Pancreas (tissue), 10 donors: ENCODE data around the gene APP. TPM values are rescaled to one million over a fixed set of nuclear protein-coding genes. Genes with fewer than 3 reads are reported as not detected.

Experiments
- ATAC-seq, 4 donors: fragments of 200-7000 bp; cut with Tn5 transposase; one replicate each; pipeline versions ENCODE4 v1.8.0 to v1.9.1; 2020; ENCODE audit warnings: mild to moderate bottlenecking in 4 of 4, moderate library complexity in 4 of 4
- DNase-seq, 6 donors: peaks; one replicate each; pipeline ENCODE4 v3.0.0-alpha.2; 2020
- FAIRE-seq: peaks from 2 replicates; lab custom pipeline; 2012; peaks lifted over from hg19 to GRCh38; lab: Jason Lieb, UNC
- H3K27ac ChIP-seq, 4 donors: fragments of 200-600 bp; sonication (generic); 1 replicate in 3 of 4; 2 replicates in 1 of 4; pipeline versions ENCODE4 v1.5.0 to v1.8.0; 2020
- H3K27me3 ChIP-seq, 4 donors: fragments of 200-600 bp; one replicate each; pipeline ENCODE4 v1.8.0; 2021
- H3K36me3 ChIP-seq, 3 donors: fragments of 200-600 bp; sonication (generic) in 1 of 3; one replicate each; pipeline versions ENCODE4 v1.5.0 to v1.8.0; 2020 to 2021
- H3K4me1 ChIP-seq, 3 donors: fragments of 200-600 bp; one replicate each; pipeline ENCODE4 v1.8.0; 2021
- H3K4me3 ChIP-seq, 4 donors: fragments of 200-600 bp; sonication (generic) in 2 of 4; one replicate each; pipeline versions ENCODE4 v1.5.0 to v1.8.0; 2020 to 2021
- H3K9me3 ChIP-seq, 4 donors: fragments of 200-600 bp; one replicate each; pipeline ENCODE4 v1.8.0; 2021
- CTCF ChIP-seq, 4 donors: fragments of 200-600 bp; sonication (generic) in 3 of 4; IDR thresholded peaks; one replicate each; pipeline versions ENCODE4 v1.5.0 to v1.8.0; 2021; ENCODE audit warnings: antibody characterized with exemption in 4 of 4
- WGBS, 2 donors: extraction: QIAGEN DNeasy Blood & Tissue Kit; methylation state at CpG; one replicate each; pipeline ENCODE4 v1.1.7; 2013; 5-methylcytosine and 5-hydroxymethylcytosine counted together
- intact Hi-C, 3 donors: fragments of 100-400 bp; cut with DNase I; formaldehyde crosslinking; loops; one replicate each; pipeline versions ENCODE4 v1.11.1 to v1.14.2; 2022
- polyA plus RNA-seq, 2 donors: library from polyadenylated mRNA; stranded (reverse); fragments of 200-250 nt; gene quantifications; one replicate each; pipeline ENCODE4 v1.2.3, GENCODE V29; 2013
- total RNA-seq, 6 donors: library from RNA; stranded (reverse); fragmentation: NEBNext Ultra II Directional in 4 of 6; extraction: Animal tissue kit (Norgen Biotek cat#: 25700) in 4 of 6; gene quantifications; one replicate each; pipeline versions ENCODE4 v1.2.1 to v1.2.4, GENCODE V29; 2021 to 2023
- donor health status: healthy with polysubstance abuse.
- donor health status: DM: no; HTN: no; CAD: no; lungs with moderate emphysema.
- donor health status: DM: no; HTN: no; CAD: no.
- donor health status: control.
- donor health status: control.
- donor health status: Bipolar disorder and iron deficiency.
- donor health status: DM: yes; HTN: yes; CAD: no.
- donor health status: DM: no; HTN: no; CAD: no.
- donor health status: DM: no; HTN: no; CAD: no.
- donor health status: DM: yes; HTN: yes; CAD: no.

APP gene
- total and polyA plus RNA-seq, 8 donors = 50.7 to 372 (median 165) TPM

DNA sequence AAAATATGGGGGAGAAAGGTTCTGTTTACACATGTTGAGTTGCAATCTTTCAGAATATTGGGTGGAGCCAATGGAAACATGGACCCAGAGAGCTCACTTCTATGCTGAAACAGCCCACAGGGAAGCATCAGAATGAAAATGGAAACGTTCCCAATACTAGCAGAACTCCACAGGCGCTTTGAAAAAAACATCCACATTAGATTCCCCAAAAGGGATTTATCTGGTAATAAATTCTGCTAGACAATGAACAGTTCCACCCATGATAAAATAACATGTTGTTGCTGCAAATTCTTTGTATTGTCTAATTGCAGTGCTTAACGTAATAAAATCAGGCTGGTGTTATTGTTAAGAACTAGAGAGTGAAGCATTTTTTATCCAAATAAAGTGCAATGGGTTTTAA lies 238.8 kb downstream of the APP start:
- Histone ChIP-seq H3K4me1 (peaks cover 4 to 11% (median 6%) of the 10 kb centered on the region in 3 donors), H3K27ac (no peak overlapping the region), H3K36me3 (no peaks in the 10 kb centered on the region), H3K27me3 (no peaks in the 10 kb centered on the region), H3K4me3 (no peak overlapping the region), H3K9me3 (no peaks in the 10 kb centered on the region)
- ATAC-seq (no peak), FAIRE-seq (peak; percentile 45), DNase-seq (no peak)
- no peak for TF ChIP-seq CTCF (IDR thresholded peaks at IDR 0.05)
- intact Hi-C loops = no loop called here
- 80 to 86% methylated on average over 3 of the region's 3 CpGs for WGBS, 2 donors

DNA sequence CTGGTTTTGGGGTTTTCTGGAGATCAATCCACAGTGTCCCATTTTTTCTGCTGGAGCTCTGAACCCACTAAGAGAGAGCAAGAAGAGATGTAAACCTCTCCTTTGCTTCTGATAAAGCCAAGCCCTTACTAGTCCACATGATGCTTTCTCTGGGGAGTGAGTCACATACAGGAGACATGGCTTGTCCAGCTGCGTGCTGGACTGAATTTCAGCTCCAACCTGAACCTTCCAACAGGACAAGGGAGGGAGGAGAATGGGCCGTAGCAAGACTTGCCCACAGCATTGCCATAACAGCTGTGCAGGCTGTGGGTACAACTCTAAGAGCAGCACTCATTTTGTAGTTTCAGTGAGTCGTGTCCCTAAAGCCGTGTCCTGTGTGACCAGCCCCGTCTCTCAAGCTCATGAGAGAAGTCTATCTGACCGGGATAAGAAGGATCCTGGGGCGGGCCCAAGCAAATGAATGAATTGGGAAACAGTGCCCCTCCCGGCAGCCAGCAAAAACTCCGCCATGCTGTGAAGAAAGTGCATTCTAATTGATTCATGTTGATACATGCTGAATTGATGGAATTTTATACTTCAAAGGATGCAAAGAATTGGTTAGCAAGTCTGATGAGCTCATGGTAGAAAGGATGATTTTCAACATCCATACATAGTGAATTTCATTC lies 240.6 kb downstream of the APP start:
- no peak for ATAC-seq
- no peak for DNase-seq
- no peak overlapping the region for H3K27ac ChIP-seq
- no peaks in the 10 kb centered on the region for H3K27me3 ChIP-seq
- WGBS, 2 donors = 93 to 97% methylated on average over 9 of the region's 9 CpGs
- no peak overlapping the region for H3K4me3 ChIP-seq
- no peak for FAIRE-seq
- no peaks in the 10 kb centered on the region for H3K36me3 ChIP-seq
- H3K4me1 ChIP-seq = peaks cover 11 to 16% (median 14%) of the 10 kb centered on the region in 3 donors
- intact Hi-C loops = no loop called here
- TF ChIP-seq CTCF (IDR thresholded peaks at IDR 0.05) = no peak
- no peaks in the 10 kb centered on the region for H3K9me3 ChIP-seq

DNA sequence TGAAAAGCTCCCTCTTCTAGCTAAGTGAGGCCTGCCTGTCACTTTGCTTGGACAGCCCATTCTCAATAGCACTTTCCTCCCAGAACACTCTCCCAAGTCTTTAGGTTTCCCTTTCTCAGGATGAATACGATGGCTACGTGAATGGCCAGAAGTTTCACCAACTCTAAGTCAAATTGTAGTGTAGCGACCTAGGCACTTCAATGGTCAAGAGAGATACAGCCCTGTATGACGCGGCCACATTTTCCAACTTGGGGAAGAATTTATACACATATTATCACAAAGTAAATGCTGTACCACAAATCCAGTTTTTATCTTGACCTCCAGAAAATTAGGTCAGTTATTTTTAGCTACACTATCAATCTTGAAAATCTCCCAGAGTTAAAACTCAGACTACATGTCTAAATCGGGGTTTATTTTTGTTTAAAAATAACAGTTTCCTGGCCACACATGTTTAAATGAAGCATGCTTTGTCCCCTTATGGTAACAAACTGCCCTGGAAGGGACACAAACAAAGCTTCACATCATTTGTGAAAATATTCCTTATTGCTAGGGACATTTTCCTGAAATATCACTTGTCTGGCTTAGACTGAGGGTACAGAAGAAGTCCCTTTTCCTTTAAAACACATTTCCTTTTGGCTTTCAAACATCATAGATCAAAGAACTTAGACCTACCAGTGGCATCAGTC lies 243.2 kb downstream of the APP start:
- no peak for FAIRE-seq
- H3K27ac ChIP-seq = peak overlapping the region in 1 of 4 donors; percentile 0
- intact Hi-C loops = no loop called here
- H3K4me3 ChIP-seq = no peak overlapping the region
- H3K27me3 ChIP-seq = no peaks in the 10 kb centered on the region
- no peak for TF ChIP-seq CTCF (IDR thresholded peaks at IDR 0.05)
- no peaks in the 10 kb centered on the region for H3K9me3 ChIP-seq
- WGBS, 2 donors = 38 to 50% methylated on average over 6 of the region's 6 CpGs
- ATAC-seq = peak in 3 of 4 donors; percentile 22 to 47 (median 36)
- no peak for DNase-seq
- H3K4me1 ChIP-seq = peaks cover 11 to 16% (median 14%) of the 10 kb centered on the region in 3 donors
- no peaks in the 10 kb centered on the region for H3K36me3 ChIP-seq

DNA sequence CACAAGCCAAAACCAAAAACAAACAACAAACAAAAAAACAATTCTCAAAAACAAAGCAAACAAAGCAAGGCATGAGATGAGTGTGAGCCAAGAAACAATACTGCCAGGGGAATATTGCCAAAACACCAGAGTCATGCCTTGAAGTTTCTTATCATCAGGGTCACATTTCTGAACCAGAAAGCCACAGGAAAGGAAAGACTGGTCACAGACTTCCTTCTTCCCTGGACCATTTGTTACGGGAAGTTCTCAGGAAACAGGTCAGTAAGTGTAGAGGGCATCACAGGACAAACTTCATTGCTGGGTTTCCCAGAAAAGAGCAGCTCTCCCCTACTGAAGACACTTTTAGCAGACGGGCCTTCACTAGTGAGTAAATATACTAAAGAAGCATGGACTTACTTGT lies 244.6 kb downstream of the APP start:
- Histone ChIP-seq H3K9me3 (no peaks in the 10 kb centered on the region), H3K27ac (peak overlapping the region in 1 of 4 donors; percentile 26), H3K4me3 (no peak overlapping the region), H3K4me1 (peaks cover 11 to 16% (median 14%) of the 10 kb centered on the region in 3 donors), H3K27me3 (no peaks in the 10 kb centered on the region), H3K36me3 (no peaks in the 10 kb centered on the region)
- ATAC-seq = peak; percentile 81 to 93 (median 88)
- no peak for FAIRE-seq
- 20 to 22% methylated on average over 2 of the region's 2 CpGs for WGBS, 2 donors
- DNase-seq = peak in 2 of 6 donors; percentile 31 to 37
- intact Hi-C loops = no loop called here
- no peak for TF ChIP-seq CTCF (IDR thresholded peaks at IDR 0.05)
